ENCODE results near the gene LCN2.

DNA sequence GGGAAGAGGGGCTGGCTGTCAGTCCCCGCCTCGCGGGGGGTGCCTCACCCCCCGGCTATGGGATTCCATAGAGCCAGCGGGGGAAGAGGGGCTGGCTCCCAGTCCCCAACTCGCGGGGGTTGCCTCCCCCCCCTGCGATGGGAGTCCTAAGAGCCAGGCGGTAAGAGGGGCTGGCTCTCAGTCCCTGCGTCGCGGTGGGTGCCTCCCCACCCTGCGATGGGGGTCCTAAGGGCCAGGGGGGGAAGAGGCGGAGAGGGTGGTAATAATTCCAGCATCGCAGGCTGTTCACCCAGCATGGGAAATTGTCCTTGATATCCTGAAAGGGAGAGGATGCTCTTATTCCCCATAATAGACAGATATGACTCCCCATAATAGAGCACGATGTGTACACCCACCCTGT lies 9.6 kb upstream of the LCN2 start:
- TF ChIP-seq, protein P1, sequence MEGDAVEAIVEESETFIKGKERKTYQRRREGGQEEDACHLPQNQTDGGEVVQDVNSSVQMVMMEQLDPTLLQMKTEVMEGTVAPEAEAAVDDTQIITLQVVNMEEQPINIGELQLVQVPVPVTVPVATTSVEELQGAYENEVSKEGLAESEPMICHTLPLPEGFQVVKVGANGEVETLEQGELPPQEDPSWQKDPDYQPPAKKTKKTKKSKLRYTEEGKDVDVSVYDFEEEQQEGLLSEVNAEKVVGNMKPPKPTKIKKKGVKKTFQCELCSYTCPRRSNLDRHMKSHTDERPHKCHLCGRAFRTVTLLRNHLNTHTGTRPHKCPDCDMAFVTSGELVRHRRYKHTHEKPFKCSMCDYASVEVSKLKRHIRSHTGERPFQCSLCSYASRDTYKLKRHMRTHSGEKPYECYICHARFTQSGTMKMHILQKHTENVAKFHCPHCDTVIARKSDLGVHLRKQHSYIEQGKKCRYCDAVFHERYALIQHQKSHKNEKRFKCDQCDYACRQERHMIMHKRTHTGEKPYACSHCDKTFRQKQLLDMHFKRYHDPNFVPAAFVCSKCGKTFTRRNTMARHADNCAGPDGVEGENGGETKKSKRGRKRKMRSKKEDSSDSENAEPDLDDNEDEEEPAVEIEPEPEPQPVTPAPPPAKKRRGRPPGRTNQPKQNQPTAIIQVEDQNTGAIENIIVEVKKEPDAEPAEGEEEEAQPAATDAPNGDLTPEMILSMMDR (IDR thresholded peaks at IDR 0.05): no peak
- TF ChIP-seq POLR2AphosphoS5 (IDR thresholded peaks at IDR 0.05) (no peak), POLR2A (IDR thresholded peaks at IDR 0.05) (no peak)
